ENCODE results near the gene LSM4.

GRCh38 chr19:18301718-18302111 lies 21.2 kb downstream of the LSM4 start:
- no peak for TF ChIP-seq YY1 (IDR thresholded peaks at IDR 0.05; ENCODE audit: low read depth)
- TF ChIP-seq REST (IDR thresholded peaks at IDR 0.05; ENCODE audit: low read depth) = no peak
- no peak for TF ChIP-seq CREB1 (IDR thresholded peaks at IDR 0.05; ENCODE audit: low read depth)
